ENCODE measurements around the gene MTCP1.

The MTCP1 gene

DNA sequence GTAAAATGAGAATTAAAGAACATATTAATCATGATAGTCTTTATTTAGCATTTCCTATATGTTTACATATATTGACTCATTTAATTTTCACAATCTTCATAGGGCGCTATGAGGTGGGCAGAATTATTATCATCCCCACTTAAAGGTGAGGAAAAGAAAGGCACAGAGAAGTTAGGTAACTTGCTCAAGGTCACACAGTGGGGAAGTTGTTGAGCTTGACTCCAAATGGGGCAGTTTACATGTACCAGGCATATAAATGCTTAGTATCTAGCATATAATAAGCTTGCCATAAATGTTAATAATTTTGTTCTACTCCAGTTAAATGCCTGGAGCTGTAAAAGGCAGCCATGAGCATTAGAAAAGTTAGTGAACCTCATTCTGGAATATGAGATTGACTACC lies 1.5 kb downstream of the MTCP1 start:
- peak overlapping the region; percentile 58 to 59 for H3K4me3 ChIP-seq (replicated peaks in 1 of 2; ENCODE audit: low read depth in 2 of 2, low read length in 2 of 2)
- DNase-seq (ENCODE audit: low read depth in 2 of 2), result no peak
- TF ChIP-seq CTCF (IDR thresholded peaks at IDR 0.05; ENCODE audit: low read depth, low read length), result no peak

- TF ChIP-seq CTCF (IDR thresholded peaks at IDR 0.05; ENCODE audit: low read depth, low read length), result no peak
- peak; percentile 51 to 66 for DNase-seq (ENCODE audit: low read depth in 2 of 2)
- no peak overlapping the region for H3K4me3 ChIP-seq (replicated peaks in 1 of 2; ENCODE audit: low read depth in 2 of 2, low read length in 2 of 2)
Observed at GRCh38 chrX:155068165-155068564, 2.8 kb downstream of the MTCP1 start.

DNA sequence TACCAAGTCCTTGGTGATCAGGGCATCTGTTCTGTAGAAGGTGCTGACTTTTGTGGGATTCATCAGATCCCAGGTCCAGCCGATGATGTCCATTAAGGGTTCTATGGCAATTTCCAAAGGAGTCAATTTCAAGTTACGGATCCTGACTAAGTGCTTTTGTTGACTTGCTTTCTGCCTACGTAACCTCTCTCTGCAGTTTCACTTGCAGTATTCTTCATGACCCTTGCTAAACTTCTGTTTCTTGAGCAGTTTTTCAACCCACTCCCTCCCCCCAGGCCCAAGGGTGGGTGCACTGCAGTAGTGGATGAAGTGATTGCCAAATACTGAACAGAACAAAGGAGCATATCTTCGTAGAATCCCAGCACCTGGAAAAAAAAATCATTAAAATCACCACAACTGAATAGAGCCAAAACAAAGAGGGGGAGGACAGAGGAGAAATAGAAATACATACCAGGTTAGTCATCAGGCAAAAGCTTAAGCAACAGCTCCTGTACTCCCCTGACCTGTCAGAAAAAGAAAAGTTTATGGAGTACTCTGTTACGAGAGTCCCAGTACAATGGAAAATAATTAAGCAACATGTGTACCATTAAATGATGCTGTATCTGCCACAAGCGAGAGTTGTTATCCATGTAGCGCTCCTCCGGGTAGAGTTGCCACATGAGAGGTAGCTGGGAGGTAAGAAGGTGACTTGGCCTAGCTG lies 5.8 kb downstream of the MTCP1 start:
- no peak for TF ChIP-seq CTCF (IDR thresholded peaks at IDR 0.05; ENCODE audit: low read depth, low read length)
- DNase-seq (ENCODE audit: low read depth in 2 of 2), result peak; percentile 62 to 71

DNA sequence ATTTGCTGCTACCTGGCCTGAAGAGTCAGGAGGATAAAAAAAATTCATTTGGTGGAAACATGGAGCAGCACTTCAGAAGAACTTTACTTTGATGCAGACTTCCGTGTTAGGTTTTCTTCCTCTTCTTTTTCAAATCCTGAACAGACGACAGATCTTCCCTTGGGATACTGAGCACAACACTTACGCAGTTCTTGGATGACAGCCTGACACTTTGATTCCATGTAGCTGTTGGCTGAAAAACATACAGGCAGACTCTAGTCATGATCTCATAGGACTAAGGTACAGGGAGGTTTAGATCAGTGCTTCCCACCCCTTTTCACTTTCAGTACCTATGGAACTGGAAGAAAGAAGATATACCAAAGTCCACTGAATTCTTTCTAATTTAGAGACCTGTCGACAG lies 9.2 kb downstream of the MTCP1 start:
- H3K4me3 ChIP-seq (replicated peaks in 1 of 2; ENCODE audit: low read depth in 2 of 2, low read length in 2 of 2), result no peak overlapping the region
- TF ChIP-seq CTCF (IDR thresholded peaks at IDR 0.05; ENCODE audit: low read depth, low read length), result no peak
- peak in 1 of 2 donors; percentile 16 for DNase-seq (ENCODE audit: low read depth in 2 of 2)

More for the DNA sequence above, 5.8 kb downstream of the MTCP1 start:
- no peak overlapping the region for H3K4me3 ChIP-seq (replicated peaks in 1 of 2; ENCODE audit: low read depth in 2 of 2, low read length in 2 of 2)

- peak; percentile 66 for TF ChIP-seq CTCF (IDR thresholded peaks at IDR 0.05; ENCODE audit: low read depth, low read length)
- DNase-seq (ENCODE audit: low read depth in 2 of 2), result peak; percentile 81 to 85
- no peak overlapping the region for H3K4me3 ChIP-seq (replicated peaks in 1 of 2; ENCODE audit: low read depth in 2 of 2, low read length in 2 of 2)
Observed at GRCh38 chrX:155056877-155057792, 13.8 kb downstream of the MTCP1 start.

GRCh38 chrX:155056471-155056870 lies 14.5 kb downstream of the MTCP1 start:
- H3K4me3 ChIP-seq (replicated peaks in 1 of 2; ENCODE audit: low read depth in 2 of 2, low read length in 2 of 2), result no peak overlapping the region
- no peak for TF ChIP-seq CTCF (IDR thresholded peaks at IDR 0.05; ENCODE audit: low read depth, low read length)
- DNase-seq (ENCODE audit: low read depth in 2 of 2), result no peak
